ENCODE measurements around the gene RFNG. TPM values are rescaled to one million over a fixed set of nuclear protein-coding genes. Genes with fewer than 3 reads are reported as not detected.

RFNG gene
- total RNA-seq, 1 experiment from 2014 or later: 40.4 TPM

DNA sequence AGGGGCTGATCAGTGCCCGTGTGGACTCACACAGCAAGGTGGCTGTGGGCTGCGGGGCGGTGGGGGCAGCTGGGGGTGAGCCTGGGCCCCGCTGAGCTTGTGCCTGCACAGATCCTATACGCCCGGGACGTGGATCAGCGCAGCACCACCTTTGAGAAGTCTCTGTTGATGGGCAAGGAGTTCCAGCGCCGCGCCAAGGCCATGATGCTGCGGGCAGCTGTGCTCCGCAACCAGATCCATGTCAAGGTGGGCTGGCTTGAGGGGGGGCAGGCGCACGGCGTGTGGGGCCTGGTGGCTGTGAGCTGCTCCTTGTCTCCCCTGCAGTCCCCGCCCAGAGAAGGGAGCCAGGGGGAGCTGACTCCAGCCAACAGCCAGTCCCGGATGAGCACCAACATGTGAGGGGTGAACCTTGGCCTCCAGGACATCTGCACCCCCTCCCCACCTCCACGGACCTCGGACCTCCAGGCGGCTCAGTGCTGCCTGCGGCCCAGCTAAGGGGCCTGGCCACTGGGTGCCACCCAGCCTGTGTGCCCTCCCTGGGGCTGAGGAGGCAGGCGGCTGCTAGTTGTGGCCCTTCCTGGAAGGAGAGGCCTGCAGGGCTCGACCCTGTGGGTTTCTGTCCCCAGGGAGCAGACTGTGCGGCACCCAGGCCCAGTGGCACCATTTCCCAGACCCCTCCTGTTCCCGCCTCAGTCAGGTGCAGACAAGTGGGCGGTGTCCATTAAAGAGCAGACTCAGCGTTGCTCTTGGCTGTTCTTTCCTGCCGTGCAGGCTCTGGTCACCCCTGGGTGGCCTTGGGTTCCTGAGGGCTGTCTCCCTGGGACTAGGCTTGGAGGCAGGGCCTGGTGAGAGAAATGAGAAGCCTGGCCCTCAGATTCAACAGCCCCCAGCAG, 5.4 kb upstream of the RFNG start:
- no peak overlapping the region for H3K4me3 ChIP-seq
- no peaks in the 10 kb centered on the region for H3F3A ChIP-seq (ENCODE audit: insufficient read depth, low read depth)
- no peak overlapping the region for H3K4me2 ChIP-seq
- H3K9me2 ChIP-seq (ENCODE audit: insufficient read depth): no peaks in the 10 kb centered on the region
- intact Hi-C loops (cut with micrococcal nuclease; ENCODE audit: unreplicated experiment): no loop called here
- ChIA-PET CTCF (no interaction called here), POLR2A (ENCODE audit: unreplicated experiment) (no interaction called here)
- TF ChIP-seq, protein P1, sequence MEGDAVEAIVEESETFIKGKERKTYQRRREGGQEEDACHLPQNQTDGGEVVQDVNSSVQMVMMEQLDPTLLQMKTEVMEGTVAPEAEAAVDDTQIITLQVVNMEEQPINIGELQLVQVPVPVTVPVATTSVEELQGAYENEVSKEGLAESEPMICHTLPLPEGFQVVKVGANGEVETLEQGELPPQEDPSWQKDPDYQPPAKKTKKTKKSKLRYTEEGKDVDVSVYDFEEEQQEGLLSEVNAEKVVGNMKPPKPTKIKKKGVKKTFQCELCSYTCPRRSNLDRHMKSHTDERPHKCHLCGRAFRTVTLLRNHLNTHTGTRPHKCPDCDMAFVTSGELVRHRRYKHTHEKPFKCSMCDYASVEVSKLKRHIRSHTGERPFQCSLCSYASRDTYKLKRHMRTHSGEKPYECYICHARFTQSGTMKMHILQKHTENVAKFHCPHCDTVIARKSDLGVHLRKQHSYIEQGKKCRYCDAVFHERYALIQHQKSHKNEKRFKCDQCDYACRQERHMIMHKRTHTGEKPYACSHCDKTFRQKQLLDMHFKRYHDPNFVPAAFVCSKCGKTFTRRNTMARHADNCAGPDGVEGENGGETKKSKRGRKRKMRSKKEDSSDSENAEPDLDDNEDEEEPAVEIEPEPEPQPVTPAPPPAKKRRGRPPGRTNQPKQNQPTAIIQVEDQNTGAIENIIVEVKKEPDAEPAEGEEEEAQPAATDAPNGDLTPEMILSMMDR (conservative IDR thresholded peaks at IDR 0.05): no peak
- no peak for TF ChIP-seq EZH2 (IDR thresholded peaks at IDR 0.05; ENCODE audit: low read depth)
- no peak overlapping the region for H3K27ac ChIP-seq
- no peaks in the 10 kb centered on the region for H3K27me3 ChIP-seq (ENCODE audit: insufficient read depth, low read depth)
- peaks cover 13% of the 10 kb centered on the region for H3K79me2 ChIP-seq (ENCODE audit: low read depth)
- H3K9me3 ChIP-seq (ENCODE audit: insufficient read depth, low read depth): no peaks in the 10 kb centered on the region
- no peaks in the 10 kb centered on the region for H4K20me1 ChIP-seq (ENCODE audit: insufficient read depth)
- H2AFZ ChIP-seq: no peak overlapping the region
- no peaks in the 10 kb centered on the region for H3K36me3 ChIP-seq (ENCODE audit: low read depth)
- BruUV-seq (replicated peaks): TSS peak; percentile 20
- no peak for DNase-seq
- H3K4me1 ChIP-seq (replicated peaks; ENCODE audit: insufficient read depth): no peaks in the 10 kb centered on the region

DNA sequence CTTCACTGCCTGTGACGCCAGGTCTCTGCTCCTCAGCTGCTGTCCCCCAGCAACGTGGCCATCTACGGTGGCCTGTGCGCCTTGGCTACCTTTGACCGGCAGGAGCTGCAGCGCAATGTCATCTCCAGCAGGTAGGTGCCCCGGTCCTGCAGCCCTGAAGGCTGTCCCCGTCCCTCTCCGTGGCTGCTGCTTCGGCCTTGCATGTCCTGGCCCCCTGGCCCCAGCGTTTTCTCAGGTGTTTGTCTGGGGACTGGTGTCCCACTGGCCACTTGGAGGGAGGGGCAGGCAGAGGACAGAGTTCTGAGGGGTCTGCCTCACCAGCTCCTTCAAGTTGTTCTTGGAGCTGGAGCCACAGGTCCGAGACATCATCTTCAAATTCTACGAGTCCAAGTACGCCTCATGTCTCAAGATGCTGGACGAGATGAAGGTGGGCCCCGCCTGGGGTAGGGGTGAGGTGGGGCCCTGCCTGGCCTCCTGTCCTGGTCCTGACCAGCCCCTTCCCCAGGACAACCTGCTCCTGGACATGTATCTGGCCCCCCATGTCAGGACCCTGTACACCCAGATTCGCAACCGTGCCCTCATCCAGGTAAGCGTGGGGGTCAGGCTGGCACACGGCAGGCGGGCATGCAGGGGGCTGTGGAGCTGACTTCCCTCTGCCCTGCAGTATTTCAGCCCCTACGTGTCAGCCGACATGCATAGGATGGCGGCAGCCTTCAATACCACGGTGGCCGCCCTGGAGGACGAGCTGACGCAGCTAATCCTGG, 4.5 kb upstream of the RFNG start:
- Histone ChIP-seq H3K36me3 (ENCODE audit: low read depth) (no peaks in the 10 kb centered on the region), H2AFZ (no peak overlapping the region), H3K9me3 (ENCODE audit: insufficient read depth, low read depth) (no peaks in the 10 kb centered on the region), H4K20me1 (ENCODE audit: insufficient read depth) (no peaks in the 10 kb centered on the region), H3F3A (ENCODE audit: insufficient read depth, low read depth) (no peaks in the 10 kb centered on the region), H3K27ac (no peak overlapping the region), H3K4me3 (no peak overlapping the region), H3K9me2 (ENCODE audit: insufficient read depth) (no peaks in the 10 kb centered on the region), H3K4me1 (replicated peaks; ENCODE audit: insufficient read depth) (no peaks in the 10 kb centered on the region), H3K27me3 (ENCODE audit: insufficient read depth, low read depth) (no peaks in the 10 kb centered on the region), H3K4me2 (no peak overlapping the region), H3K79me2 (ENCODE audit: low read depth) (peaks cover 13% of the 10 kb centered on the region)
- BruUV-seq (replicated peaks): no TSS peak
- ChIA-PET POLR2A (ENCODE audit: unreplicated experiment) (no interaction called here), CTCF (no interaction called here)
- DNase-seq: no peak
- intact Hi-C loops (cut with micrococcal nuclease; ENCODE audit: unreplicated experiment): no loop called here
- TF ChIP-seq, protein P1 (conservative IDR thresholded peaks at IDR 0.05): no peak
- no peak for TF ChIP-seq EZH2 (IDR thresholded peaks at IDR 0.05; ENCODE audit: low read depth)

DNA sequence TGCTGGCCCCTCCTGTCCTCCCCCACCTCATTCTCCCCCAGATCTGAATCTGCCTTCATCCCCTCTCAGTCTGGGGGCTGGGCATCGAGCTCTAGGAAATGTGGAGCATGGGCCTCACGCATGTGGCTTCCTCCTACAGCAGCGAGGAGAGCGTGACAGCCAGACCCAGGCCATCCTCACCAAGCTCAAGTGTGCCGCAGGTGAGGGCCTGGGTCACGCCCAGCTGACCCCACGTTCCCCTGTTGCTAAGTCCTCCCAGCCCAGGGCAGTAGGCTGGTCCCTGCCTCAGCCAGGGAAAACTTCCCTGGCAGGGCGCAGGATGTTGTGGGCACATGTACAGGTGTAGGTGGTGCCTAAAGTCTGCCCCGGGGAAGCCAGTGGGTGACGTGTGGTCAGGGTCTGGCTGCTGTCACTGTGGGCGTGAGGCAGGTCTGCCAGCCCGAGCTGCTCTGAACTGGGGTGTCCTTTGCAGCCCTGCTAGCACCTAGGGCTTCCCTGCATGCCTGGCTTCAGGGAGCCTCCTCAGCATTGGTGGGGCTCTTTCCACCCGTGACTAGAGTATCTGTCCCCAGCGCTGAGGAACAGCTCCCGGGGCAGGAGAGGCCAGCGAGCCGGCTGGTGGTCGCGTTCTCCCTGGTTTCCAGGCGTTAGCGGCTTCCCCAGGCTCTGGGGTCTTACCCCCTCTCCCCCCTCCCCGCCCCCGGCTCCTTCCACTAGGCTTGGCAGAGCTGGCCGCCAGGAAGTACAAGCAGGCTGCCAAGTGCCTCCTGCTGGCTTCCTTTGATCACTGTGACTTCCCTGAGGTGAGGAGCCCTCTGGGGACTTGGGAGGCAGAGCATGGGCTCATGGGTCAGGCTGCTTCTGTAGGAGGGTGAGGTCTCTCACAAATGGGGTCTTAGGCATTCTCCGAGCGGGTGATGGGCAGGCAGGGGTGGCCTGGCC, 3.7 kb upstream of the RFNG start:
- intact Hi-C loops (cut with micrococcal nuclease; ENCODE audit: unreplicated experiment): no loop called here
- POLR2A ChIA-PET (ENCODE audit: unreplicated experiment): no interaction called here
- Histone ChIP-seq H3K4me2 (no peak overlapping the region), H3K27ac (no peak overlapping the region), H3K4me1 (replicated peaks; ENCODE audit: insufficient read depth) (no peaks in the 10 kb centered on the region), H3K4me3 (no peak overlapping the region), H3K36me3 (ENCODE audit: low read depth) (no peaks in the 10 kb centered on the region), H3K9me2 (ENCODE audit: insufficient read depth) (no peaks in the 10 kb centered on the region), H2AFZ (no peak overlapping the region), H3K79me2 (ENCODE audit: low read depth) (peaks cover 13% of the 10 kb centered on the region), H3K27me3 (ENCODE audit: insufficient read depth, low read depth) (no peaks in the 10 kb centered on the region), H4K20me1 (ENCODE audit: insufficient read depth) (no peaks in the 10 kb centered on the region), H3K9me3 (ENCODE audit: insufficient read depth, low read depth) (no peaks in the 10 kb centered on the region), H3F3A (ENCODE audit: insufficient read depth, low read depth) (no peaks in the 10 kb centered on the region)
- CTCF ChIA-PET: no interaction called here
- BruUV-seq (replicated peaks): no TSS peak
- TF ChIP-seq EZH2 (IDR thresholded peaks at IDR 0.05; ENCODE audit: low read depth): no peak
- TF ChIP-seq, protein P1 (conservative IDR thresholded peaks at IDR 0.05): no peak
- DNase-seq: no peak

All from PC-9 (cell line).